ENCODE results near the gene PXDN. TPM values are rescaled to one million over a fixed set of nuclear protein-coding genes. Genes with fewer than 3 reads are reported as not detected.

PXDN gene
- total RNA-seq, 1 experiment from 2014 or later = 0.25 TPM

DNA sequence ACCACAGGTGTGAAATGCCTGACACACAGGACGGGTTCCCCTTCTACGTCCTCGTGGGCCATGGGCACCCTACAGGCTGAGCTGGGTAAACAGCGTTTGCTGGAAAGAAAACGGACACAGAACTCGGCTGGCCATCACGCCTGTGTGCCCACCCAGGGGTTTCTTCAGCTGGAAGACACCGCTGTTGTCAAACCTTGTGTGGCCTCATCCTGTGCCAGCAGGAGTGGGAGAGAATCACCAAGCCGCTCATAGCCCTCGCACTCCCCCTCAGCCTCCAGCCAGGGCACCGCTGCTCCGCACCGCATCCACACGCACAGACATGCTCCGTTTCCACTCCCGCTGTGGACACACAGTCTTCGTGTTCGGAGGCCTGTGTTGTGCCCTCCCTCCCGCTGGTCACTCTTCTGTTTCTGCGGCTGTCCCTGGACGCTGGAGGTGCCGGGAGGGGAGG is 161.4 kb downstream of the PXDN start:
- peaks cover 6% of the 10 kb centered on the region for H3K4me1 Mint-ChIP-seq (ENCODE audit: low read depth, unreplicated experiment)
- H3K36me3 Mint-ChIP-seq (ENCODE audit: insufficient read depth, unreplicated experiment) = peaks cover 6% of the 10 kb centered on the region
- ChIA-PET CTCF (interaction anchor here (0.6 kb wide), 1 partner anchor 234 kb away, joined by 4 read pairs; no protein-coding TSS in a partner anchor), POLR2A (no interaction called here)
- TF ChIP-seq, protein P1, sequence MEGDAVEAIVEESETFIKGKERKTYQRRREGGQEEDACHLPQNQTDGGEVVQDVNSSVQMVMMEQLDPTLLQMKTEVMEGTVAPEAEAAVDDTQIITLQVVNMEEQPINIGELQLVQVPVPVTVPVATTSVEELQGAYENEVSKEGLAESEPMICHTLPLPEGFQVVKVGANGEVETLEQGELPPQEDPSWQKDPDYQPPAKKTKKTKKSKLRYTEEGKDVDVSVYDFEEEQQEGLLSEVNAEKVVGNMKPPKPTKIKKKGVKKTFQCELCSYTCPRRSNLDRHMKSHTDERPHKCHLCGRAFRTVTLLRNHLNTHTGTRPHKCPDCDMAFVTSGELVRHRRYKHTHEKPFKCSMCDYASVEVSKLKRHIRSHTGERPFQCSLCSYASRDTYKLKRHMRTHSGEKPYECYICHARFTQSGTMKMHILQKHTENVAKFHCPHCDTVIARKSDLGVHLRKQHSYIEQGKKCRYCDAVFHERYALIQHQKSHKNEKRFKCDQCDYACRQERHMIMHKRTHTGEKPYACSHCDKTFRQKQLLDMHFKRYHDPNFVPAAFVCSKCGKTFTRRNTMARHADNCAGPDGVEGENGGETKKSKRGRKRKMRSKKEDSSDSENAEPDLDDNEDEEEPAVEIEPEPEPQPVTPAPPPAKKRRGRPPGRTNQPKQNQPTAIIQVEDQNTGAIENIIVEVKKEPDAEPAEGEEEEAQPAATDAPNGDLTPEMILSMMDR (IDR thresholded peaks at IDR 0.05; ENCODE audit: insufficient read depth in 1 of 2, low read depth in 1 of 2, low read length in 1 of 2, severe bottlenecking in 1 of 2, unreplicated experiment in 1 of 2) = no peak
- Histone ChIP-seq H3K27me3 (replicated peaks; ENCODE audit: control insufficient read depth, insufficient read depth, low read length) (no peaks in the 10 kb centered on the region), H3K36me3 (ENCODE audit: control insufficient read depth, insufficient read depth, low read length) (no peaks in the 10 kb centered on the region), H3K4me1 (peaks cover 7% of the 10 kb centered on the region), H3K4me3 (ENCODE audit: low read depth, low read length) (no peak overlapping the region), H3K9me3 (no peaks in the 10 kb centered on the region)
- no peak for DNase-seq
- peak overlapping the region; percentile 39 for H3K4me3 Mint-ChIP-seq (ENCODE audit: unreplicated experiment)
- no TSS peak for BruUV-seq (replicated peaks)
- H3K27ac Mint-ChIP-seq (ENCODE audit: unreplicated experiment) = peak overlapping the region; percentile 77
- H3K27me3 Mint-ChIP-seq (ENCODE audit: insufficient read depth, unreplicated experiment) = no peaks in the 10 kb centered on the region
- intact Hi-C loops (cut with micrococcal nuclease; ENCODE audit: unreplicated experiment) = no loop called here
- H3K9me3 Mint-ChIP-seq (ENCODE audit: unreplicated experiment) = peaks cover 10% of the 10 kb centered on the region

DNA sequence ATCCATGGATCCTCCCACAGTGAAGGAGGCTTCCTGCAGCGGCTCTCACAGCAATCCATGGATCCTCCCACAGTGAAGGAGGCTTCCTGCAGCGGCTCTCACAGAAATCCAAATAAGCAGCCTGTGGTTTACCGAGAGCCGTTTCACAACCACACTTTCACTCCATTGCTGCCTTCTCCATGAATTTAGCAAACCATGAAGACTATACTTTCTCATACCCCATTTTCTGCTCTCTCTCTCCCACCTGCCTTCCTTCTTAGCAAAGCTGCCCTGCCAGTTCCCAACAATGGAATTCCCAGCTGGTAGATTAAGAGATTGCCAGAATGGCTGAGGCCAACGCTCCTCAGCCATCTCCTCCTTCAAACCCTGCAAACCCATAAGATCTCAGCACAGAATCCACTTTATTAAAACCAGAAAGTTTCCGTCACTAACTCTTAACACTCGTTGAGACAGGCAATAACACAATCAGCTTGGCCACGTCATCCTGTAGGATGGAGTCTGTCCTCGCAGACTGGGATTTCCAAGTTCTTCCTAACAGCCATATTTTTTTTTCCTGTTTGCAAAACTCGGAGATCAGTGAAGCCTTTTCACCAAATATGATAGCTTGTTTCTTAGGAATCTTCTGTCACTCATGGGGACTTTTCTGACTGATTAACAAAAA is 162.2 kb downstream of the PXDN start:
- H3K27me3 Mint-ChIP-seq (ENCODE audit: insufficient read depth, unreplicated experiment) = no peaks in the 10 kb centered on the region
- POLR2A ChIA-PET = no interaction called here
- intact Hi-C loops (cut with micrococcal nuclease; ENCODE audit: unreplicated experiment) = no loop called here
- peaks cover 10% of the 10 kb centered on the region for H3K9me3 Mint-ChIP-seq (ENCODE audit: unreplicated experiment)
- BruUV-seq (replicated peaks) = no TSS peak
- Histone ChIP-seq H3K4me1 (peaks cover 7% of the 10 kb centered on the region), H3K27me3 (replicated peaks; ENCODE audit: control insufficient read depth, insufficient read depth, low read length) (no peaks in the 10 kb centered on the region), H3K36me3 (ENCODE audit: control insufficient read depth, insufficient read depth, low read length) (no peaks in the 10 kb centered on the region), H3K9me3 (no peaks in the 10 kb centered on the region), H3K4me3 (ENCODE audit: low read depth, low read length) (no peak overlapping the region)
- DNase-seq = no peak
- H3K4me1 Mint-ChIP-seq (ENCODE audit: low read depth, unreplicated experiment) = peaks cover 6% of the 10 kb centered on the region
- no peak overlapping the region for H3K4me3 Mint-ChIP-seq (ENCODE audit: unreplicated experiment)
- CTCF ChIA-PET = interaction anchor here (0.6 kb wide), 1 partner anchor 235 kb away, joined by 4 read pairs; no protein-coding TSS in a partner anchor
- TF ChIP-seq, protein P1 (IDR thresholded peaks at IDR 0.05; ENCODE audit: insufficient read depth in 1 of 2, low read depth in 1 of 2, low read length in 1 of 2, severe bottlenecking in 1 of 2, unreplicated experiment in 1 of 2) = no peak
- H3K36me3 Mint-ChIP-seq (ENCODE audit: insufficient read depth, unreplicated experiment) = peaks cover 6% of the 10 kb centered on the region
- H3K27ac Mint-ChIP-seq (ENCODE audit: unreplicated experiment) = no peak overlapping the region
